Measurements from ENCODE around the gene IKZF4.
A peak's percentile ranks its signal among the peaks of the same experiment; 100 is the strongest.
"Not testable (repeated sequence)": the region's sequence is repeated elsewhere in the genome, so short reads cannot be mapped to it uniquely, and the experiment has no call there.

Gene IKZF4

DNA sequence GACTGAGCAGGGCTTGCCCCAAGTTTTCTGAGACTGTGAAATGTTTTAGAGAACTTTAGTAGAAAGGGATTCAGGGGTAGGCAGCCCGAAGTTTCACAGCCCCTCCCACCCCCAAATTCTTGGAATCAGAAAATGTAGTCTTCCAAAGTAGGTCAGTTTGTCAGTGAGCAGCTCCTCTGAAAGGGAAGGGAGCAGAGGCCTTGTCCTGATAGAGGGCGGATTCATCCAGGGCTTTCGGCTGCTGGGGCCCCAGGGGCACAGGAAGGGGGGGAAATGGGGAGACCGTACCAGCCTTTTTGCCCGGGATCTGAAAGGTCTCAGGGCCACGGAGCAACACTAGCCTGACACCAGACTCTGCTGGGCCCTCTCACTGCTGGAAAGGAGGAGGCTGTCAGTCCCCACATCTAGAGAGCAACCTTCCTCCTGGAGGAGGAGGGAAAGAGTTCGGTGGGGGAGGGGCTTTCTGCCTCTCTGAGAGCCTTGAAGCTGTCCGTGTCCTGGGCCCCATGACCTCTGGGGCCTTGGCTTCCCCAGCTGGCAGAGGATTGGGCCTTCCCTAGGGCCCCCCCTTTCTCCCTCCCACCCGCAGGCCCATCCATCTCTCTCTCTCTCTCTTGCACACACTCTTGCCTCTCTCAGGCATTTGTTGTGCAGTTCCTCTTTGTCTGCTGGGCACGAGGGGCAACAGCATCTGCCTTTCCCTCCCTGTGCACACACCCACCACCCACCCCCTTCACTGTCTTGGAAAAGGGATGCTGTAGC lies at the start of gene IKZF4:
IKZF4 (plus strand) TSS at position 621 of the 762 bp plus-strand sequence. CDS start 451 bp downstream, outside the sequence.
- DNase-seq: no peak

DNA sequence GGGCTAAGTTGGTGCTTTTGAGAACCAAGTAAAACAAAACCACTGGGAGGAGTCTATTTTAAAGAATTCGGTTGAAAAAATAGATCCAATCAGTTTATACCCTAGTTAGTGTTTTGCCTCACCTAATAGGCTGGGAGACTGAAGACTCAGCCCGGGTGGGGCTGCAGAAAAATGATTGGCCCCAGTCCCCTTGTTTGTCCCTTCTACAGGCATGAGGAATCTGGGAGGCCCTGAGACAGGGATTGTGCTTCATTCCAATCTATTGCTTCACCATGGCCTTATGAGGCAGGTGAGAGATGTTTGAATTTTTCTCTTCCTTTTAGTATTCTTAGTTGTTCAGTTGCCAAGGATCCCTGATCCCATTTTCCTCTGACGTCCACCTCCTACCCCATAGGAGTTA lies 48.8 kb upstream of the IKZF4 start:
- no peak for DNase-seq

DNA sequence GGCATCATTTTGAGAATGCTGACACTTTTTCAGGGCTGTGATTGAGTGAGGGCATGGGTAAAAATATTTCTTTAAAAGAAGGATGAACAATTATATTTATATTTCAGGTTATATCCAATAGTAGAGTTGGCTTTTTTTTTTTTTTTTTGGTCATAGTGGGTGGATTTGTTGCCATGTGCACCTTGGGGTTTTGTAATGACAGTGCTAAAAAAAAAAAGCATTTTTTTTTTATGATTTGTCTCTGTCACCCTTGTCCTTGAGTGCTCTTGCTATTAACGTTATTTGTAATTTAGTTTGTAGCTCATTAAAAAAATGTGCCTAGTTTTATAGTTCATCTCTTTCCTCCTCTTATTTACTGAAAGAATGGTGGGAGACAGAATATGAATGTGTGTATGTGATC lies 48.4 kb upstream of the IKZF4 start:
- no peak for DNase-seq

DNA sequence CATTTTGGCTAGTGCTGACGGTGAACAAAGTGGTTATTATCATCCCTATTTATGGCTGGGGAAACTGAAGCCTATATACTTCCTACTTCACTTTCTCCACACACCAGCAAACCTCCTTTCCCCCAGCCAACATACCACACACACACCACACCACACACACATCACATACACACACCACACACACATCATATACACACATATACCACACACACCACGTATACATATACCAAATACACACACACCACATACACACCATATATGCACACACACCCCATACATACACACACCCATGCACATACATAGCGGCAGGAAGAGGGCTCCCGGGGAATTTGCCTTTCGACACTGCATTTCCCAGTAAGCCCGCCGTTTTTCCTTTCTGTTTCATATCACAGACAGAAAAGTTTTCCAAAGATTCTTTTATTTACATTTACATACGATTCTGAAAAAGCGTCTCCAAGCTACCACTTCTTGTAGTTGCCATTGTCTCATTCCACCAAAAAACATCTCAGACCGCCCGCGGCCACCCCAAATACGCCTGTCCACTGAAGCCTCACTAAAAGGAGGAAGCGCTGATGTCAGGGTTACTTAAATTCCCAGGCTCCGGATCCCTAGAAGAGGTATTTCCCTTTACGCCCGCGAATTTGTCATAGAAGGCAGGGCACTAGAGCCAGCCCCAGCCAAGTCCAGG lies 47.8 kb upstream of the IKZF4 start:
- no peak for DNase-seq

DNA sequence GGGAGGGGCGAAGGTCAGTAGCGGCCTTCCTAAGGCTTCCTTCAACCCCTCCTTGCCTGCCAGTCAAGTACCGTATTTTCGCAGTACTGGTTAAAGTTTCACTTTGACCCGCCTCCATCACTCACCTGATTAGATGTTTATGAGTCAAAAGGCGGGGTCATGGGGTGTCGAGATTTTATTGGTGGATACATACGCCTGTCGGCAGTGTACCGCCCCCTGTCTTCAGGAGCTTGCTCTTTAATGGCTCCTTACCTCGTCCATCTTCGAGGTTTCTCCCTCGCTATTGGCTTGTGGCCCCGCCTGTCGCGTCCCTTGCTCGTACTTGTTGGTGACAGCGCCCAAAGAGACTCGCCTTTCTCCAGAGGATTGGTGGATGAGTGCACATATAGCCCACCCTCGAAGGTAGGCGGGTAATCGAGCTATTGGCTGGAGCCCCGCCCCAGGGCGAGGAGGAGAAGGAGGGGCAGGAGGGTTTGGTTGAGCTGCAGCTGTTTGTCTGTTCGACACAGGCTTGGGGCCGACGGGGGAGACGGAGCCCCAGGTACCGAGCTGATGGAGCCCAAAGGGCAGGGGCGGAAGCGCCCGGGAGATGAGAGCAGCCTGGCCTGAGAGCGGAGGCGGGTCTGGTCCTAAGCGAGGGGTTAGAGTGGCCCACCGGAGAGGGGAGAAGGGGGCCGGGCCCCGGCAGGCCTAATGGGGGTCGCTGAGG lies 47.1 kb upstream of the IKZF4 start, which contains the start of gene RAB5B:
RAB5B (plus strand) TSS at position 480 of the 709 bp plus-strand sequence. CDS start 12,883 bp downstream, outside the sequence.
- DNase-seq: peak; percentile 80

DNA sequence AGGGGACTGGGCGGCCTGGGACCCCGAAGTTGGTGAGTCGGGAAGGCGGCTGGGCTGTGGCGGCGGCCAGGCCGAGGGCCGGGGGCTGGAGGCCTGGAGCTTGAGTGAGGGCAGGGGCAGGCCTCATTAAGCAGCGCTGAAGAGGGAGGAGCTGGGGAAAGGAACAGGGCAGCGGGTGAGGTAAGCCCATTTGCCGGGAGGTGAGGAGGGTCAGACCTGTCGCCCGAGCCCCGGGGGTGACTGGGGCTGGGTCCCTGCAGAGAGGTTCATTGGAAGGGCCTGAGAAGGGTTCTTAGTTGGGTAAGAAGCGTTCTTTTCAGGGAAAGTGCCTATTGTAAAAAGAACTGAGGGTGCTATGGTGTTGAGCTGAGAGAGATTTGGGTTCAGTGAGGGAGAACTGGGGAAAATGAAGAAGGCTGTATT lies 46.5 kb upstream of the IKZF4 start:
- no peak for DNase-seq

DNA sequence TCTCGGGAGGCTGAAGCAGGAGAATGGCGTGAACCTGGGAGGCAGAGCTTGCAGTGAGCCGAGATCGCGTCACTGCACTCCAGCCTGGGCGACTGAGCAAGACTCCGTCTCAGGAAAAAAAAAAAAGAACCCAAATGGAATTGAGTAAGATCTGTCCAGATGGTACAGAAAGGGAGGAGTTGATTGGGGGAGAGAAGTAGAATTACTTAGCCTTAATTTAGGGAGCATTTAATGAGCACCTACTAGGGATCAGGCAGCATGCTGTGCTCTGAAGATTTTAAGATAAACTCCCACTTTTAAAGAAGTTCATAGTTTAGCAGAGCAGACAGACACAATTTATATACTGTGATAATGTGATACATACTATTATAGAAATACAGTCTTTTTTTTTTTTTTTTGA lies 42.5 kb upstream of the IKZF4 start:
- DNase-seq: no peak

DNA sequence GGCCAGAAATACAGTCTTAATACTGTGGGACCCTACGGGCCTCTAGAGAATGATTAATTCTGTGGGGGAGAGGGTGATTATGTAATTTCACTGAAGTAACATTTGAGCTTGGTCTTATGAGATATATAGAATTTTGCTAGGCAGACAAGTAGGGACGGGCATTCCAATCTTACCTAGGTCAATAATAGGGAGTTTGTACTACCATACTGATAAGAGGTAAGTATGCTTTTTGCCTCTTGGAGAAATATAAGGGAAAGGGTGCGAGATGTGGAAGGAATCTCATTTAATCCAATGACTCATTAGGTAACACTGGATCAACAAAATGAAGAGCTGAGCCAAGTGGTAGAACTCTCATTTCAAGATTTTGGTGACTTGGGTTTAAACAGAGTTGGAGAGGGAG lies 41.8 kb upstream of the IKZF4 start:
- DNase-seq: no peak

DNA sequence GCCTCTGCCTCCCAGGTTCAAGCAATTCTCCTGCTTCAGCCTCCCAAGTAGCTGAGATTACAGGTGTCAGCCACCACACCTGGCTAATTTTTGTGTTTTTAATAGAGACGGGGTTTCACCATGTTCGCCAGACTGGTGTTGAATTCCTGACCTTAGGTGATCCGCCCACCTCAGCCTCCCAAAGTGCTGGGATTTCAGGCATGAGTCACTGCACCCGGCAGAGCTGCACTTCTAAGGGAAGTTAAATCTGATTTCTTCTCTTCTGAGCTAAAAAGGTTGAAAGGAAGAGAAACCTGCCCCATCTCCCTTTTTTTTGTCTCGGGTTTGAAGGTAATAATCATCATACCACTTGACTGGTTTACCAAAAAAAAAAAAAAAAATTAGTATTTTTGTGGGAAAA lies 39.0 kb upstream of the IKZF4 start:
- not testable (repeated sequence) for DNase-seq

DNA sequence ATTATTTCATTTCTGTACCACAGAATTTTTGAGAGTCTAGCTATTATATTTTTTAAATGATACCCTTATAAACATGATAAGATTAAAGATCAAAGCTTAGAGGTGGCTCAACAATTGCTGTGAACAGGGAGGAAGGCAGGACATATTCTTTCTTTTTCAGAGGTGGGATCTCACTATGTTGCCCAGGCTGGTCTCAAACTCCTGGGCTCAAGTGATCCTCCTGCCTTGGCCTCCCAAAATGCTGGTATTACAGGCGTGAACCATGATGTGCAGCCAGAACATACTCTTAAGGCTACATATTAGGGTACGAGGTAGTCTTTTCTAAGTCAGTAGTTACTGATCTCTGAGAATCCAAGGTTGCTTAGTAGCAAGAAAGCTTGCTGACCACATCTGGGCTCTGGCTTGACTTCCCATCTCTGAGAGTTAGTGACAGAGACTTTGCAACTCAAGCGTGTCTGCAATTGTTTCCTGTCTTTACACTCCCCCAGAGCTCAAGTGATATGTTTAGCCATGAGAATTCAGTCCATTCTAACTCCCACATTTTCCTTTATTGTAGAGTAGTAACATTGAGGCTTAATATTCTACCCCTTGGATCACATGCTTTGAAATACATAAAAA lies 38.4 kb upstream of the IKZF4 start:
- no peak for DNase-seq

DNA sequence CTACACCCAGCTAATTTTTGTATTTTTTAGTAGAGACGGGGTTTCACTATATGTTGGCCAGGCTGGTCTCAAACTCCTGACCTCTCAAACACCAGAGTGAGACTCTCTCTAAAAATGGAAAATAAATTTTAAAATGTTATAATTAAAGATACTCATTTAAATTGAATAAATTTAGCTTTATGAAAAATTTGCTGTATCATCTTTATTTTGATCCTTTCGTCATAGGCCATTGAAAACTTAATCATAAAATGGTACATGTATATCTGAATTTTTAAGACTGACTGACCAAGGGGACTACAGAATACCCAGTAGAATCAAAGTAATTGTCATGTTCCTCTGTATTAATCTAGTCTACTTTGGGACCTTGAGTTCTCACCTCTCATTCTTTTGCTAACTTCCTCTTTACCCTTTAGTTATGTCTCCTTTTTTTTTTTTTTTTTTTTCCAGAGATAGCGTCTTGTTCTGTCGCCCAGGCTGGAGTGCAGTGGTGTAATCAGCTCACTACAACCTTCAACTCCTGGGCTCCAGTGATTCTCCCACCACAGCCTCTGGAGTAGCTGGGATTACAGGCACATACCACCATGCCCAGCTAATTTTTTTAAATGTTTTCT lies 37.5 kb upstream of the IKZF4 start:
- no peak for DNase-seq

DNA sequence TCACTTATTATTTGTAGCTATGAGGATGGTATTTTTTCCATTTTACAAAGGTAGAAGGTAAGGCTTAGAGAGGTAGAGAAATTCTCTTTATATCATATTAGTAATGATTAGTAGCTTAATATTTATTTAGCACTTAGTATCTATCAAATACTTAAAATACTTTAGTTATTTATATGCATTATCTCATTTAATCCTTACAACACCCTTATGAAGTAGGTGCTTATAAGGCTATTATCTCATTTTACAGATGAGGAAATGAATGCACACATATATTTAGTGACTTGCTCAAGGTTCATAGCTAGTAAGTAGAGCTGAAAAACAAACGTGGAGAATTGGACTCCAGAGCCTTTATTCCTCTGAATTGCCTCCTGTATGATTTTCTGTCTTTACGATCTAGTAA lies 36.0 kb upstream of the IKZF4 start:
- no peak for DNase-seq

DNA sequence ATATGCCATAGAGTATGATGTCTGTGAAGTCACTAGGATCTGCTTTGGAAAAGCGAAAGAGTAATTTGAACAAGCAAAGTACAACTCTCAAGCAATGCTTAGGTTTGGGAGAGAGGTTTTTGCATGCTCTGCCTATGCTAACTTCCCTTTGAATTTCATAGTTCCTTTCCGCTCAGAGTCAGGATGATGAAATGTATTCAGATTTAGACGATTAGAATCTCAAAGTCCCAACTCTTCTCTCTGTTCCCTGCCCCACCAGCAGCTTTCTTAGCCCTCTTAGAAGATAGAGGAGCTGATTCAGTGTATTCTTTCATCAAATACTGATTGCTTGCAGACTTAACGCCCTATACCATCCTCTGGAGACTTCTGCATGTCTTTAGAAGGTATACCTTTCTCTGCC lies 35.5 kb upstream of the IKZF4 start:
- DNase-seq: no peak

DNA sequence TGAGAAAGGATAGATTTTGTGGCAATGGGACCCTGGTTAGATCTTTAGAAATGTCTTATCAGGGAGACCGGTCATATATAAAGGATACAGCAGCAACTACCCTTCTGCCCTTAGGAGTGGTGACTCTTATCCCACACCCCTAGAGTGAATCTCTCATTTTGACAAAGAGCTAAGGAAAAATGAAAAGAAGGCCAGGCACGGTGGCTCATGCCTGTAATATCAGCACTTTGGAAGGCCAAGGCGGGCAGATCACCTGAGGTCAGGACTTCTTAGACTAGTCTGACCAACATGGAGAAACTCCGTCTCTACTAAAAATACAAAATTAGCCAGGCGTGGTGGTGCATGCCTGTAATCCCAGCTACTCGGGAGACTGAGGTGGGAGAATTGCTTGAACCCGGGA lies 34.9 kb upstream of the IKZF4 start:
- not testable (repeated sequence) for DNase-seq

DNA sequence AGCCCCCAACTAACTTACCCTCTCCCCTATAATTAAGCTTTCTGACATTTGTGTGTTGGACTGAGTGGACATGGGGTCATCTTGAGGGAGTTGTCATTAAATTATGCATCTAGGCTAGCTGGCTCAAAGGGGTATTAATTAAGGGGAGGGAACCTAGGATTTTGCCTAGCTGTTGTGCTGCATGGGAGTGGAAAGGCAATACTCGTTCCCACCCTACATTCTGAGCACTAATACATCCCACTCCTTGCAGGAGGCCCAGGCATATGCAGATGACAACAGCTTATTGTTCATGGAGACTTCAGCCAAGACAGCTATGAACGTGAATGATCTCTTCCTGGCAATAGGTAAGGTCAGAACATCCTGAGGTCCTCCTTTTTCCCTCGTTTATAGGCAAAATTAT lies 29.7 kb upstream of the IKZF4 start:
- no peak for DNase-seq

DNA sequence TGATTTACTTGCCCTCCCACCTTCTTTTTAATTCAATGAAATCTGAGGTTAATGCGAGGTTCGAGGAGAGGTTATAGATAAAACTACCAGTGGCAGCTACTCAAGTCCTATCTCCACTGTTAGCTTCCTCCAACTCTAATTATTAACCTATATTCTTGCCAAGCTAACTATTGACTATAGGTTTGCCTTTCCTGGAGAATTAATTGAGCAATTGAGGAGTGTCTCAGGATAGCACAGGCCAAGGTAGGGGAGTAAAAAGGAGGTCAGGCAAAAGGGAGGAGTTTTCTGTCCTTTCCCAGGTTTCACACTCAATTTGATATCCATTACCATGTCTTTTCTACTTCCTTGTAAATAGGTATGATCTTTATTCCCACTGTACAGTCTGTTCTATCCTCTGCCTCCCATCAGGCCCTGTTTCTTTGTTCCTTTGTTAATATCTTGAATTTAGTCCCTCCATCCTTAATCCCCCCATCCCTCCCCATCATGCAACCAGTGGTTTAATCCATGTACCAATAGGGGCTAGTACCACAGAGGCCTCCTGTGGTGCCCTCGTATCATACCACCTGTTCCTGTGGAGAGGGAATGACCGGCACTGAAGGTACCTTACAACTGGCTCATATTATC lies 27.5 kb upstream of the IKZF4 start:
- DNase-seq: no peak

DNA sequence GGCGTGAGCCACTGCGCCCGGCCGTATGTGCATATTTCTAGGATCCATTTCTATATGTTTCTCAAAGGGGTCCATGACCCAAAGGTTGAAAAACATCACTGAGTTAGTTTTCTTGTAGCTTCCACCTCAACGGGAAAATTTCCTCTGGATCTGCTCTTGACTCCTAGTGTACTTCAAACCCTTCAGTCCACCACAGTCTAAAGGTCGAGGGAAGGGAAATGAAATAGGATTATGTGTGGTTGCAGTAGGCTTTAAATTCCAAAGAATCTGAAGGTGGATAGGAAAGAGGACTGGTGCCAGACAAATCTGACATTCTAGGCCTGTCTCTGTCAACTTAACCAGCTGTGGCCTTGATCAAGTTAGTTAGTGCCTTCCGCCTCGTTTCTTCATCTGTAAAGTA lies 25.5 kb upstream of the IKZF4 start:
- DNase-seq: no peak

DNA sequence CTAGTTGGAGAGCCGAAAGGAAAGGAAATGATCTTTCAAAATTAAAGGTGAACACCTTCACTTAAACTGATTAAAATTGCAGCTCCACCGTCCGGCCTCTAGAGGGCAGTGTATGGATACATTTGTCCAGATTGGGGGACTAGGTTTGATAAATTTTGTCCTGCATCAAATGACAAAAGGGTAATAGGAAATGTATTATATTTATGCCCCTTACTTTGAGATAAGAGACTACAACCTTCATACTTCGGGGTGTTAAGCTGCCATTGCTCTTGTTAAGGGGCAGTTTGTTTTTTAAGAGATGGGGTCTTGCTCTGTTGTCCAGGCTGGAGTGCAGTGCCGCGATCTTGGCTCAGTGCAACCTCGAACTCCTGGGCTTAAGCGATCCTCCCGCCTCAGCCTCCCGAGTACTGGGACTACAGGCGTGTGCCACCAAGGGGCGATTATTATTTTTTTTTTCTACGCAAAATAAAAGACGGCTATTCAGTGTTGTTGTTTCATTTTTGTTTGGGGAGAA lies 24.6 kb upstream of the IKZF4 start:
- no peak for DNase-seq

DNA sequence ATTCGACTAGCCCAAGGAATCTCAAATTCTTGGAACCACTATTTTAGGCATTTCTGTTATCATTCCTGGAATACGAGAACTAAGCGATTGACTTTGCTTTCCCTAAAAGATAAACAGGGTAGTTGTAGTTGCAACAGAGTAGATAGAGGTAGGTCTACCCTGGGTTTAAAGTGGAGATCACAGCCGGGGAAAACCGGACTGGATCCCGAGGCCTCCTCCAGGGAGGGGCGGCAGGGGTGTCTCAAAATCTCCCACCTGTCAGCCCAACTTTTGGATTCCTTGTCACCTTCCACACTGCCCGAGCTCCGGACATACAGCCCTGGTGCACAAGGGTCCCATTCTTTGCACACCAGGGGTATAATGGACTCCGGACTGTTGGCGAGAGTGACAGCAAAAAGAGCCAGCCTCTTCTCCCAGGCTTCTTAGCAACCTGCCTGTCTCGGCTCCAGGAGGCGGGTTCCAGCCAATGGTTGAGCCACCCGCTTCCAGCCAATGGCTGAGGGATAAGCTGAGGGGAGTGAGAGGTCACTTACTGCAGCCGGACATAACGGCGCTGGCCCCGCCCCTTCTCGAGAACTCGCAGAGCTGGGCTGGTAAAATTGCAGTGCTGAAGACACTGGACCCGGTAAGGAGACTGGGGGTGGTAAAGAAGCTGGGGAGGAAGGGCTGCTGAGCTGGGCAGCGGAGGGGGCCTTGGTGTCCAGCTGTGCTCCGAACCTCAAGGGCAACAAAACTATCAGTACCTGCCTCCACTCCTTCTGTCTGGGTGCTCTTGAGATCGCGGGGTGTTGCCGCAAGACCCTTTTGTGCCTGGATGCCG lies 23.9 kb upstream of the IKZF4 start, which contains the start of gene SUOX:
SUOX (plus strand) TSS at position 562 of the 820 bp plus-strand sequence. CDS start 4,946 bp downstream, outside the sequence.
- DNase-seq: peak; percentile 98

DNA sequence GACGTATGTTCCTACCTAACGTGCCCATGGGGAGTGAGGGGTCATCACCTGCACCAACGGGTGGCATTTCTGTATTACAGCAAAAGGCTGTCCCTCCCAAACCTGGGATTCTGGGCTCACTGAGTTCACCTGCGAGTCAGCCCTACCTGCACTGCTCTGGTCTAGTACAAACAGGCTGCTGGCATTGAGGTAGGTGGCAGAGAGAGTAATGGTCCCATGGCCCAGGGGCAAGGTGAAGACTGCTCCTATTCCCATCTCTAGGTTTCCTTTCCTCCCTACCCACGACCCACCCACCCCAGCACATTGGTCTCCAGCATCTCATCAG lies 23.3 kb upstream of the IKZF4 start:
- no peak for DNase-seq

DNA sequence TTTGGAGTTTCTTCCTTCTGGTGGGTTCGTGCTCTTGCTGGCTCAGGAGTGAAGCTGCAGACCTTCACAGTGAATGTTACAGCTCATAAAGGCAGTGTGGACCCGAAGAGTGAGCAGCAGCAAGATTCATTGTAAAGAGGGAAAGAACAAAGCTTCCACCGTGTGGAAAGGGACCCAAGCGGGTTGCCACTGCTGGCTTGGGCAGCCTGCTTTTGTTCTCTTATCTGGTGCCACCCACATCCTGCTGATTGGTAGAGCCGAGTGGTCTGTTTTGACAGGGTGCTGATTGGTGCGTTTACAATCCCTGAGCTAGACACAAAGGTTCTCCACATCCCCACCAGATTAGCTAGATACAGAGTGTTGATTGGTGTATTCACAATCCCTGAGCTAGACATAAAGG lies 21.3 kb upstream of the IKZF4 start:
- DNase-seq: not testable (repeated sequence)

All from 8988T (cell line).